Neuronal stem cell (in vitro differentiated cells): Measurements from ENCODE around the gene RMC1.

Source experiments
- DNase-seq: peaks from one replicate; pipeline ENCODE4 v3.0.0-alpha.2; 2013; ENCODE audit warnings: low spot score
- H2AFZ ChIP-seq: one replicate; pipeline ENCODE4 v1.6.1; 2013; ENCODE audit warnings: mild to moderate bottlenecking, low read length, inconsistent platforms
- H2AK5ac ChIP-seq: 2 replicates; pipeline ENCODE4 v1.6.1; 2013; ENCODE audit warnings: low read depth, mild to moderate bottlenecking, inconsistent platforms, low read length, moderate library complexity, mixed read lengths
- H2BK120ac ChIP-seq: 2 replicates; pipeline ENCODE4 v1.6.1; 2013; ENCODE audit warnings: low read depth, mild to moderate bottlenecking, inconsistent platforms, low read length, moderate library complexity, mixed read lengths
- H2BK12ac ChIP-seq: one replicate; pipeline ENCODE4 v1.6.1; 2013; ENCODE audit warnings: low read length, inconsistent platforms
- H2BK15ac ChIP-seq: 2 replicates; pipeline ENCODE4 v1.6.1; 2013; ENCODE audit warnings: mild to moderate bottlenecking, low read length, inconsistent platforms, mixed read lengths
- H2BK5ac ChIP-seq: one replicate; pipeline ENCODE4 v1.6.1; 2013; ENCODE audit warnings: inconsistent platforms, mild to moderate bottlenecking, low read length, moderate library complexity
- H3K14ac ChIP-seq: one replicate; pipeline ENCODE4 v1.6.1; 2013; ENCODE audit warnings: low read length, inconsistent platforms
- H3K18ac ChIP-seq: 2 replicates; pipeline ENCODE4 v1.6.1; 2013; ENCODE audit warnings: low read length, inconsistent platforms
- H3K23ac ChIP-seq: 2 replicates; pipeline ENCODE4 v1.6.1; 2013; ENCODE audit warnings: low read depth, mild to moderate bottlenecking, mixed read lengths, low read length, inconsistent platforms; ENCODE audit not compliant: poor library complexity
- H3K27ac ChIP-seq: replicated peaks from 3 replicates; pipeline ENCODE4 v1.5.1; 2013; ENCODE audit warnings: low read length, inconsistent platforms
- H3K27me3 ChIP-seq, 3 experiments: 2 replicates each; pipeline ENCODE4 v1.6.1; 2013; ENCODE audit warnings: low read length in 3 of 3, mild to moderate bottlenecking in 2 of 3, inconsistent platforms in 1 of 3, low read depth in 1 of 3, mixed read lengths in 1 of 3, moderate library complexity in 1 of 3; ENCODE audit not compliant: control insufficient read depth in 3 of 3, insufficient read depth in 3 of 3
- H3K36me3 ChIP-seq, 2 donors: replicated peaks in 1 of 2; 2 replicates each; pipeline ENCODE4 v1.6.1; 2013; ENCODE audit warnings: low read length in 2 of 2; ENCODE audit not compliant: control insufficient read depth in 2 of 2, insufficient read depth in 2 of 2
- H3K4ac ChIP-seq: 2 replicates; pipeline ENCODE4 v1.6.1; 2013; ENCODE audit warnings: inconsistent platforms, mild to moderate bottlenecking, low read length, moderate library complexity
- H3K4me1 ChIP-seq, 2 donors: 1 replicate in 1 of 2; 2 replicates in 1 of 2; pipeline ENCODE4 v1.6.1; 2013; ENCODE audit warnings: low read length in 2 of 2, low read depth in 1 of 2; ENCODE audit not compliant: control insufficient read depth in 2 of 2, insufficient read depth in 1 of 2
- H3K4me2 ChIP-seq: one replicate; pipeline ENCODE4 v1.6.1; 2013; ENCODE audit warnings: mild to moderate bottlenecking, low read length, inconsistent platforms; ENCODE audit not compliant: insufficient read depth, poor library complexity, severe bottlenecking
- H3K4me3 ChIP-seq, 2 donors: 2 replicates each; pipeline ENCODE4 v1.5.1; 2013; ENCODE audit warnings: low read length in 2 of 2, mild to moderate bottlenecking in 2 of 2, inconsistent platforms in 1 of 2, moderate library complexity in 1 of 2
- H3K79me1 ChIP-seq: one replicate; pipeline ENCODE4 v1.6.1; 2013; ENCODE audit warnings: low read depth, mild to moderate bottlenecking, inconsistent platforms, low read length, moderate library complexity
- H3K9ac ChIP-seq: one replicate; pipeline ENCODE4 v1.6.1; 2013; ENCODE audit warnings: mild to moderate bottlenecking, low read depth, low read length, inconsistent platforms; ENCODE audit not compliant: poor library complexity
- H3K9me3 ChIP-seq, 2 donors: replicated peaks in 1 of 2; 2 replicates each; pipeline versions ENCODE3 to v1.6.1; 2013; ENCODE audit warnings: low read length in 2 of 2, mild to moderate bottlenecking in 2 of 2, inconsistent platforms in 1 of 2, low read depth in 1 of 2, mixed read lengths in 1 of 2, moderate library complexity in 1 of 2; ENCODE audit not compliant: control insufficient read depth in 2 of 2, insufficient read depth in 1 of 2
- H4K8ac ChIP-seq: one replicate; pipeline ENCODE4 v1.6.1; 2013; ENCODE audit warnings: low read depth, mild to moderate bottlenecking, inconsistent platforms, low read length, moderate library complexity
- H4K91ac ChIP-seq: one replicate; pipeline ENCODE4 v1.6.1; 2013; ENCODE audit warnings: low read length, low read depth, mild to moderate bottlenecking, inconsistent platforms; ENCODE audit not compliant: poor library complexity
- WGBS, 2 donors: extraction: QIAGEN DNeasy Blood & Tissue Kit; methylation state at CpG; one replicate each; pipeline ENCODE4 v1.1.7; 2013; ENCODE audit warnings: missing lambda C conversion rate in 2 of 2, mixed read lengths in 1 of 2; ENCODE audit not compliant: insufficient read length in 2 of 2, insufficient replicate concordance in 1 of 2; ENCODE audit errors: extremely low coverage in 2 of 2; 5-methylcytosine and 5-hydroxymethylcytosine counted together

RMC1 gene

GRCh38 chr18:23547306-23547705, 44.0 kb downstream of the RMC1 start:
- Histone ChIP-seq H2BK120ac (no peak overlapping the region), H3K14ac (no peak overlapping the region), H3K23ac (no peak overlapping the region), H3K4ac (no peak overlapping the region), H2BK15ac (no peak overlapping the region), H3K4me3 (no peak overlapping the region), H4K91ac (no peak overlapping the region), H3K27me3 (no peaks in the 10 kb centered on the region), H2BK12ac (no peak overlapping the region), H3K4me2 (no peak overlapping the region), H2AFZ (no peak overlapping the region), H2AK5ac (no peak overlapping the region), H3K36me3 (peaks cover 25 to 90% of the 10 kb centered on the region in 2 donors), H3K9ac (no peak overlapping the region), H3K79me1 (no peaks in the 10 kb centered on the region), H3K27ac (no peak overlapping the region), H2BK5ac (no peak overlapping the region), H3K4me1 (no peaks in the 10 kb centered on the region), H3K9me3 (no peaks in the 10 kb centered on the region), H3K18ac (no peak overlapping the region), H4K8ac (no peak overlapping the region)
- DNase-seq: no peak
- WGBS, 2 donors: no CpG with 5 or more reads among the region's 3 CpGs

DNA sequence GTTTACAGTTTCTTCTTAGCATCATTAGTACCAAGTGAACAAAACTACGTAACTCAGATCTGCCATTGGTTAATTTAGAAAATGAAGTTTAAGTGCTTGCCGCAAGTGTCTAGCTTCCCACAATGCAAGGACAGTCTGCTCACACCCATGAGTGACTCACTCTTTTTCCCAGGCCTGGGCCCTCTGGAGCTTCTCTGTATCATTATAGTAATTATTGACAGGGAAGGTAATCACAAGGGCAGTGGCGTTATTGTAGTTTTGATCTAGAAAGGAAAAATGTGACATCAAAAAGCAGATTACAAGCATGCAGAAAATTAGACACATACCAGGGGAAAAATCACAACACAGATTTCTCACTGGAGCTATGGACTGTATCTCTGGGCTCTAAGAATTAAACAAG, 44.5 kb downstream of the RMC1 start:
- no peak overlapping the region for H2BK120ac ChIP-seq
- H3K79me1 ChIP-seq: no peaks in the 10 kb centered on the region
- no peak for DNase-seq
- no peak overlapping the region for H2BK15ac ChIP-seq
- H3K14ac ChIP-seq: no peak overlapping the region
- H3K18ac ChIP-seq: no peak overlapping the region
- H3K4me1 ChIP-seq: no peaks in the 10 kb centered on the region
- no peak overlapping the region for H3K4me3 ChIP-seq
- H3K36me3 ChIP-seq: peaks cover 25 to 90% of the 10 kb centered on the region in 2 donors
- no peaks in the 10 kb centered on the region for H3K27me3 ChIP-seq
- H3K23ac ChIP-seq: no peak overlapping the region
- no peak overlapping the region for H2AK5ac ChIP-seq
- H3K4me2 ChIP-seq: no peak overlapping the region
- no peak overlapping the region for H3K27ac ChIP-seq
- H2AFZ ChIP-seq: no peak overlapping the region
- H3K9ac ChIP-seq: no peak overlapping the region
- no CpG with 5 or more reads among the region's 3 CpGs for WGBS, 2 donors
- no peak overlapping the region for H2BK5ac ChIP-seq
- no peak overlapping the region for H2BK12ac ChIP-seq
- H4K8ac ChIP-seq: no peak overlapping the region
- no peak overlapping the region for H4K91ac ChIP-seq
- no peaks in the 10 kb centered on the region for H3K9me3 ChIP-seq
- H3K4ac ChIP-seq: no peak overlapping the region

DNA sequence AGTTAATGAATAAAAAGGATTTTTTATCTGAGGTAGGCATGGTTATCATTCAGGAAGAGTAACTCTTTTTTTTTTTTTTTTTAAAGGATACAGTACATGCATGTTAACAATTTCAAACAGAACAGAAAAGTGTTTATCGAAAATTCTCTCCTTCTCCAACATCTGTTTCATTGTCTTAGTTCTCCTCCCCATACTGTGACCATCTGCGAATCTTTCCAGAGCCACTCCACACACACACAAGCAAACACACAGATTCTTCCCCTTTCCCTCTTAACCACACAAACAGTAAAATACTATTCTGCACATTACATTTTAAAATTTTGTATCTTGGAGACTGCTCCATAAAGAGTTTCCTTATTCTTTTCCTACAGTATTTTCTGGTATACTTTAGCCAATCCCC, 45.0 kb downstream of the RMC1 start:
- no peak overlapping the region for H3K18ac ChIP-seq
- no peak overlapping the region for H2BK120ac ChIP-seq
- no peaks in the 10 kb centered on the region for H3K27me3 ChIP-seq
- no peak overlapping the region for H3K14ac ChIP-seq
- H3K27ac ChIP-seq: no peak overlapping the region
- H3K23ac ChIP-seq: no peak overlapping the region
- no peak overlapping the region for H2AK5ac ChIP-seq
- no peaks in the 10 kb centered on the region for H3K79me1 ChIP-seq
- H3K9me3 ChIP-seq: no peaks in the 10 kb centered on the region
- H2BK12ac ChIP-seq: no peak overlapping the region
- H3K36me3 ChIP-seq: peaks cover 27 to 91% of the 10 kb centered on the region in 2 donors
- no CpG with 5 or more reads among the region's 2 CpGs for WGBS, 2 donors
- no peak overlapping the region for H4K91ac ChIP-seq
- no peak overlapping the region for H3K4me2 ChIP-seq
- no peaks in the 10 kb centered on the region for H3K4me1 ChIP-seq
- no peak overlapping the region for H2BK15ac ChIP-seq
- no peak overlapping the region for H2AFZ ChIP-seq
- H3K4me3 ChIP-seq: no peak overlapping the region
- no peak overlapping the region for H4K8ac ChIP-seq
- H3K4ac ChIP-seq: no peak overlapping the region
- H2BK5ac ChIP-seq: no peak overlapping the region
- DNase-seq: no peak
- H3K9ac ChIP-seq: no peak overlapping the region

GRCh38 chr18:23548719-23549118, 45.4 kb downstream of the RMC1 start:
- H3K36me3 ChIP-seq: peaks cover 28 to 91% of the 10 kb centered on the region in 2 donors
- no peak overlapping the region for H4K8ac ChIP-seq
- no peak overlapping the region for H2BK12ac ChIP-seq
- no peak overlapping the region for H4K91ac ChIP-seq
- no peak for DNase-seq
- H3K23ac ChIP-seq: no peak overlapping the region
- H3K14ac ChIP-seq: no peak overlapping the region
- no peaks in the 10 kb centered on the region for H3K9me3 ChIP-seq
- H3K4me3 ChIP-seq: no peak overlapping the region
- H3K4ac ChIP-seq: no peak overlapping the region
- no peaks in the 10 kb centered on the region for H3K79me1 ChIP-seq
- H2AK5ac ChIP-seq: no peak overlapping the region
- WGBS, 2 donors: no CpG with 5 or more reads among the region's 3 CpGs
- no peak overlapping the region for H3K27ac ChIP-seq
- no peak overlapping the region for H3K9ac ChIP-seq
- no peaks in the 10 kb centered on the region for H3K27me3 ChIP-seq
- H2BK120ac ChIP-seq: no peak overlapping the region
- H2AFZ ChIP-seq: no peak overlapping the region
- H3K4me1 ChIP-seq: no peaks in the 10 kb centered on the region
- H2BK5ac ChIP-seq: no peak overlapping the region
- H2BK15ac ChIP-seq: no peak overlapping the region
- no peak overlapping the region for H3K4me2 ChIP-seq
- no peak overlapping the region for H3K18ac ChIP-seq
